Heart right ventricle (tissue), 16 donors: ENCODE measurements around the gene RNF157. TPM values are rescaled to one million over a fixed set of nuclear protein-coding genes. Genes with fewer than 3 reads are reported as not detected.
"Not testable (repeated sequence)": the region's sequence is repeated elsewhere in the genome, so short reads cannot be mapped to it uniquely, and the experiment has no call there.

ENCODE experiments used
- ATAC-seq, 8 donors: fragments of 200-7000 bp; cut with Tn5 transposase; one replicate each; pipeline ENCODE4 v1.9.1; 2020; ENCODE audit warnings: mild to moderate bottlenecking in 8 of 8, moderate library complexity in 8 of 8, moderate number of reproducible peaks in 1 of 8
- DNase-seq, 2 donors: peaks; one replicate each; pipeline ENCODE4 v3.0.0-alpha.2; 2020
- H3K27ac ChIP-seq, 10 donors: fragments of 200-600 bp; sonication (generic) in 2 of 10; one replicate each; pipeline versions ENCODE4 v1.5.0 to v1.8.0; 2020 to 2022; ENCODE audit warnings: mild to moderate bottlenecking in 3 of 10
- H3K27me3 ChIP-seq, 7 donors: fragments of 200-600 bp; one replicate each; pipeline ENCODE4 v1.8.0; 2021 to 2022; ENCODE audit warnings: mild to moderate bottlenecking in 2 of 7
- H3K36me3 ChIP-seq, 9 donors: fragments of 200-600 bp; sonication (generic) in 1 of 9; one replicate each; pipeline versions ENCODE4 v1.5.0 to v1.8.0; 2020 to 2022; ENCODE audit warnings: mild to moderate bottlenecking in 2 of 9
- H3K4me1 ChIP-seq, 9 donors: fragments of 200-600 bp; sonication (generic) in 1 of 9; one replicate each; pipeline versions ENCODE4 v1.5.0 to v1.8.0; 2020 to 2022; ENCODE audit warnings: mild to moderate bottlenecking in 4 of 9
- H3K4me3 ChIP-seq, 10 donors: fragments of 200-600 bp; sonication (generic) in 2 of 10; one replicate each; pipeline versions ENCODE4 v1.5.0 to v1.8.0; 2020 to 2022; ENCODE audit warnings: mild to moderate bottlenecking in 7 of 10, moderate library complexity in 2 of 10
- H3K9me3 ChIP-seq, 11 donors: fragments of 200-600 bp in 10 of 11; sonication (generic) in 2 of 11; one replicate each; pipeline versions ENCODE4 v1.5.0 to v1.8.0; 2013 to 2022; ENCODE audit warnings: mild to moderate bottlenecking in 2 of 11, control low read depth in 1 of 11, moderate library complexity in 1 of 11
- CTCF ChIP-seq, 9 donors: fragments of 200-600 bp; sonication (generic) in 2 of 9; IDR thresholded peaks; one replicate each; pipeline versions ENCODE4 v1.5.0 to v1.8.0; 2021 to 2022; ENCODE audit warnings: antibody characterized with exemption in 9 of 9, mild to moderate bottlenecking in 5 of 9, moderate library complexity in 1 of 9
- WGBS, 2 donors: extraction: QIAGEN DNeasy Blood & Tissue Kit; methylation state at CpG; one replicate each; pipeline ENCODE4 v1.1.7; 2013; ENCODE audit warnings: inconsistent platforms in 1 of 2; 5-methylcytosine and 5-hydroxymethylcytosine counted together
- intact Hi-C, 10 donors: fragments of 100-400 bp; cut with DNase I; formaldehyde crosslinking; loops; one replicate each; pipeline versions ENCODE4 v1.11.1 to v1.14.2; 2022
- polyA plus RNA-seq, 2 donors: library from polyadenylated mRNA; stranded (reverse); fragments of 200-250 nt; gene quantifications; one replicate each; pipeline ENCODE4 v1.2.3, GENCODE V29; 2013
- total RNA-seq, 10 donors: library from RNA; stranded (reverse); fragmentation: NEBNext Ultra II Directional in 3 of 10; extraction: Animal tissue kit (Norgen Biotek cat#: 25700) in 3 of 10; gene quantifications; one replicate each; pipeline versions ENCODE4 v1.2.1 to v1.2.4, GENCODE V29; 2021 to 2023
- donor health status: Arrhythmogenic right ventricular cardiomyopathy.
- donor health status: ischemic (EF 13 %, LVEDD 7.1; RV severe dilation, severe dysfunction).
- donor health status: healthy with polysubstance abuse.
- donor health status: DM: no; HTN: yes; CAD: no.
- donor health status: DM: no; HTN: no; CAD: no.
- donor health status: ischemic (EF 25% LVEDD 6.9; RV normal size, moderate dysfunction).
- donor health status: ischemic (EF 25% LVEDD 5.7; RV mildly dilated, moderate dysfunction).
- donor health status: healthy.
- donor health status: DM: yes; HTN: yes; CAD: no.
- donor health status: Ischemic cardiomyopathy.
- donor health status: ischemic (EF 35%, LVEDD 5.7; RV mildly dilated, moderate dysfunction).
- donor health status: nonischemic (EF 11% LVEDD 7.7; RV severe dilation, severe dysfunction).
- donor health status: DM: yes; HTN: yes; CAD: no.
- donor health status: PGD.
- donor health status: ischemic (EF 29% LVEDD 5.4; RV normal size, mild dysfunction).
- donor health status: nonischemic (EF 23%, LVEDD 6.1; RV moderate dilation, normal function).

The RNF157 gene
- total and polyA plus RNA-seq, 12 donors, result 1.3 to 18.8 (median 3.4) TPM

- no peak overlapping the region for H3K4me3 ChIP-seq
- no peaks in the 10 kb centered on the region for H3K27me3 ChIP-seq
- ATAC-seq (no peak), DNase-seq (no peak)
- H3K9me3 ChIP-seq, result no peaks in the 10 kb centered on the region
- TF ChIP-seq CTCF (IDR thresholded peaks at IDR 0.05), result no peak
- intact Hi-C loops, result no loop called here
- H3K36me3 ChIP-seq, result no peaks in the 10 kb centered on the region
- 83 to 84% methylated on average over 6 of the region's 6 CpGs for whole genome bisulfite sequencing, 2 donors
- peak overlapping the region in 1 of 10 donors; percentile 7 for H3K27ac ChIP-seq
- peaks cover 0 to 47% (median 16%) of the 10 kb centered on the region in 9 donors for H3K4me1 ChIP-seq
Observed at GRCh38 chr17:76255801-76256429, 15.6 kb upstream of the RNF157 start.

GRCh38 chr17:76254275-76254674 lies 14.0 kb upstream of the RNF157 start:
- no peaks in the 10 kb centered on the region for H3K9me3 ChIP-seq
- H3K27ac ChIP-seq, result no peak overlapping the region
- H3K36me3 ChIP-seq, result no peaks in the 10 kb centered on the region
- H3K4me1 ChIP-seq, result peaks cover 0 to 33% (median 14%) of the 10 kb centered on the region in 9 donors
- no peak for TF ChIP-seq CTCF (IDR thresholded peaks at IDR 0.05)
- ATAC-seq (no peak), DNase-seq (no peak)
- H3K27me3 ChIP-seq, result no peaks in the 10 kb centered on the region
- intact Hi-C loops, result no loop called here
- WGBS, 2 donors, result 90 to 93% methylated on average over 5 of the region's 5 CpGs
- no peak overlapping the region for H3K4me3 ChIP-seq

GRCh38 chr17:76253841-76254240 lies 13.5 kb upstream of the RNF157 start:
- no peaks in the 10 kb centered on the region for H3K27me3 ChIP-seq
- H3K36me3 ChIP-seq, result no peaks in the 10 kb centered on the region
- H3K4me3 ChIP-seq, result no peak overlapping the region
- no peak for DNase-seq
- intact Hi-C loops, result no loop called here
- 89 to 92% methylated on average over 7 of the region's 7 CpGs for WGBS, 2 donors
- peak overlapping the region in 1 of 10 donors; percentile 89 for H3K27ac ChIP-seq
- no peak for TF ChIP-seq CTCF (IDR thresholded peaks at IDR 0.05)
- peaks cover 0 to 31% (median 11%) of the 10 kb centered on the region in 9 donors for H3K4me1 ChIP-seq
- H3K9me3 ChIP-seq, result no peaks in the 10 kb centered on the region
- no peak for ATAC-seq

- peak overlapping the region in 5 of 10 donors; percentile 17 to 89 (median 45) for H3K27ac ChIP-seq
- intact Hi-C loops, H3K9me3 ChIP-seq, H3K36me3 ChIP-seq, H3K27me3 ChIP-seq, DNase-seq: not testable (repeated sequence)
- H3K4me1 ChIP-seq, result peaks cover 0 to 36% (median 10%) of the 10 kb centered on the region in 9 donors
- ATAC-seq, result peak in 1 of 8 donors; percentile 20
- WGBS, 2 donors, result 90 to 92% methylated on average over 23 of the region's 23 CpGs
- H3K4me3 ChIP-seq, result peak overlapping the region in 1 of 10 donors; percentile 28
Observed at GRCh38 chr17:76252967-76253766, 12.9 kb upstream of the RNF157 start.
